Karpas-422 (cell line): ENCODE data around the gene TBX18. TPM values are rescaled to one million over a fixed set of nuclear protein-coding genes. Genes with fewer than 3 reads are reported as not detected.

Experiments used
- DNase-seq: peaks from one replicate; pipeline ENCODE4 v3.0.0-alpha.2; 2015
- H2AFZ ChIP-seq: fragments of 200-600 bp; sonication (generic); 2 replicates; pipeline ENCODE4 v1.6.1; 2014; ENCODE audit warnings: antibody characterized with exemption, low read length, mixed read lengths
- H3K27ac ChIP-seq: fragments of 200-600 bp; sonication (generic); 2 replicates; pipeline ENCODE4 v1.5.1; 2014; ENCODE audit warnings: mild to moderate bottlenecking, low read length, moderate library complexity
- H3K27me3 ChIP-seq: fragments of 200-600 bp; sonication (generic); 2 replicates; pipeline ENCODE4 v1.6.1; 2014; ENCODE audit warnings: low read length, mixed read lengths
- H3K36me3 ChIP-seq: fragments of 200-600 bp; sonication (generic); 2 replicates; pipeline ENCODE4 v1.6.1; 2014; ENCODE audit warnings: low read length, mixed read lengths; ENCODE audit not compliant: insufficient read depth
- H3K4me1 ChIP-seq: fragments of 200-600 bp; sonication (generic); 2 replicates; pipeline ENCODE4 v1.6.1; 2014; ENCODE audit warnings: mild to moderate bottlenecking, low read length, mixed read lengths
- H3K4me2 ChIP-seq: fragments of 200-600 bp; sonication (generic); 2 replicates; pipeline ENCODE4 v1.6.1; 2014; ENCODE audit warnings: low read length, low read depth, mild to moderate bottlenecking; ENCODE audit not compliant: poor library complexity, severe bottlenecking
- H3K4me3 ChIP-seq: fragments of 200-600 bp; sonication (generic); 2 replicates; pipeline ENCODE4 v1.5.1; 2014; ENCODE audit warnings: mild to moderate bottlenecking, antibody characterized with exemption, low read length, mixed read lengths
- H3K79me2 ChIP-seq: fragments of 200-600 bp; sonication (generic); 2 replicates; pipeline ENCODE4 v1.6.1; 2014; ENCODE audit warnings: mild to moderate bottlenecking, low read length, mixed read lengths
- H3K9ac ChIP-seq: fragments of 200-600 bp; sonication (generic); 2 replicates; pipeline ENCODE4 v1.6.0; 2014; ENCODE audit warnings: low read length
- H3K9me2 ChIP-seq: fragments of 200-600 bp; sonication (generic), shearing (Covaris generic); replicated peaks from 2 replicates; pipeline ENCODE4 v1.6.0; 2014; ENCODE audit warnings: mild to moderate bottlenecking, low read length, moderate library complexity; ENCODE audit not compliant: insufficient read depth
- H3K9me3 ChIP-seq: fragments of 300-700, 200-600 bp; sonication (generic); 2 replicates; pipeline ENCODE4 v1.6.1; 2014; ENCODE audit warnings: low read length, mixed read lengths
- H4K20me1 ChIP-seq: fragments of 200-600 bp; sonication (generic); 2 replicates; pipeline ENCODE4 v1.6.1; 2014; ENCODE audit warnings: mild to moderate bottlenecking, antibody characterized with exemption, low read length, low read depth; ENCODE audit not compliant: insufficient read depth
- total RNA-seq: library from RNA; depleted of rRNA; stranded (reverse); fragments of >200 nt; shearing (Covaris generic); gene quantifications from 2 replicates; pipeline ENCODE4 v1.2.3, GENCODE V29; 2014; ENCODE audit warnings: low replicate concordance

TBX18 gene
- total RNA-seq, 1 experiment from 2014 or later: not detected

DNA sequence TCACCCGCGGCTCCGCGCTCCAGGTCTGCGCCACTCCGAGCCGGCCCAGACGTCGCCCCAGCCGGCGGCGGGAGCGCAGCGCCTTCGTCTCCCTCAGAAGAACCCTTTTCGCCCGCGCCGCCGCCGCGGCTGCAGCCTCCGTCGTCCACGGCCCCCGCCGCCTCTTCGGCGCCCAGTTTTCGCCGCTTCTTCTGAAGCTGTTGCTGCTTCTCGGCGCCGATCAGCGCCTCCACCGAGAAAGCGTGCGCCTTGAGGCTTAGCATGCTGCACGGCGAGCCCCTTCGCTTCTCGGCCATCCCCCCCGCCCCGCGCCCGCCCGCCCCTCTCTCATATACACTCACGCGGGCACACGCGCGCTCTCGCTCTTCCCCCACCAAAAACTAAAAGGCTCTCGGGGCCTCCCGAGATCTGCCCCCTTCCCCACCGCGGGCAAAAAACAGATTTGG, 489 bp downstream of the TBX18 start:
- Histone ChIP-seq H3K4me2 (no peak overlapping the region), H3K79me2 (no peaks in the 10 kb centered on the region), H3K9me2 (no peaks in the 10 kb centered on the region), H3K27me3 (no peaks in the 10 kb centered on the region), H4K20me1 (no peaks in the 10 kb centered on the region), H3K9me3 (peaks cover 5% of the 10 kb centered on the region; the same call in 1 of the 2 replicates), H3K36me3 (no peaks in the 10 kb centered on the region), H3K4me3 (no peak overlapping the region), H2AFZ (no peak overlapping the region), H3K27ac (no peak overlapping the region), H3K4me1 (no peaks in the 10 kb centered on the region), H3K9ac (no peak overlapping the region)
- DNase-seq: no peak

DNA sequence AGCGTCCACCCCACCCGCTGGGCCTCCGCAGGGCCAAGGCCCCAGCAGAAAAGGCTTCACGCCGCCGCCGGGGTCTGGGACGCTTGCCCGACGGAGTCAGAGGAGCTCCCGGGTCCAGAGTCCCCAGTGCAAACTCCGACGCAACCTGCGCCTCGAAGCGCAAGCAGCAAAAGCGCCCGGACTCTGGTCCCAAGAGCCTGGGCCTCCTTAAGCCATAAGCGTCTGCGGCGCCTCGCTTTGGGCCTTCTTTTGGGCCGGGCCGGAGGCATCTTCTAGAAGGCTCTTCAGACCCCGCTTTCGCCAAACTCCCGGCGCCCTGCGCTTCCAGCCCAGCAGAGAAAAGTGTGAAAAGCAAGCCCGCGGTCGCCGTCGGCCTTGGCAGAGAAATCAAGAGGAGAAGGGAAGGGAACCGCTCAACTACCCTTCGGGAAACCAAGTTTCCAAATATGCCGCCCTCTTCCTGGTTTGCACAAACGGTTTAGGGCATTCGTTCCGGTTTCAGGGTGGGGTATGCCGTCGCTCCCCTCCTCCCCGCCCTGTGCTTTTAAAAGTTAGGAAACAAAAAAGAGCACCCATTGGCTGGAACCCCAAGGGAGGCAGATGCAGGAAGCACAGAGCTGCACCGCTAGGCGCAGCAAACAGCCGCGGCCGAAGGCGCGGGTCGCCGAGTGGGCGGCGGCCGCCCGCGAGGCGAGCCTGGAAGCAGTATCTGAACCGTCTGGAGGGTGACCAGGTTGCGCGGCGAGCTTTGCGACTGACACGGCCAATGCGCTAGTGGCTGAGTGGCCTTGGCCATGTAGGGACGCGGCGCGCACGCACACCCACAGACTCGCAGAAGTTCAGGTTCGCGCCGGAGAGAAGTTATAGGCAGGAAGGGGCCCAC, 1.2 kb downstream of the TBX18 start:
- Histone ChIP-seq H3K36me3 (no peaks in the 10 kb centered on the region), H3K9me2 (no peaks in the 10 kb centered on the region), H3K27me3 (no peaks in the 10 kb centered on the region), H3K4me1 (no peaks in the 10 kb centered on the region), H3K4me3 (no peak overlapping the region), H2AFZ (no peak overlapping the region), H3K4me2 (no peak overlapping the region), H3K27ac (no peak overlapping the region), H4K20me1 (no peaks in the 10 kb centered on the region), H3K79me2 (no peaks in the 10 kb centered on the region), H3K9me3 (peaks cover 5% of the 10 kb centered on the region; the same call in 1 of the 2 replicates), H3K9ac (no peak overlapping the region)
- DNase-seq: no peak

DNA sequence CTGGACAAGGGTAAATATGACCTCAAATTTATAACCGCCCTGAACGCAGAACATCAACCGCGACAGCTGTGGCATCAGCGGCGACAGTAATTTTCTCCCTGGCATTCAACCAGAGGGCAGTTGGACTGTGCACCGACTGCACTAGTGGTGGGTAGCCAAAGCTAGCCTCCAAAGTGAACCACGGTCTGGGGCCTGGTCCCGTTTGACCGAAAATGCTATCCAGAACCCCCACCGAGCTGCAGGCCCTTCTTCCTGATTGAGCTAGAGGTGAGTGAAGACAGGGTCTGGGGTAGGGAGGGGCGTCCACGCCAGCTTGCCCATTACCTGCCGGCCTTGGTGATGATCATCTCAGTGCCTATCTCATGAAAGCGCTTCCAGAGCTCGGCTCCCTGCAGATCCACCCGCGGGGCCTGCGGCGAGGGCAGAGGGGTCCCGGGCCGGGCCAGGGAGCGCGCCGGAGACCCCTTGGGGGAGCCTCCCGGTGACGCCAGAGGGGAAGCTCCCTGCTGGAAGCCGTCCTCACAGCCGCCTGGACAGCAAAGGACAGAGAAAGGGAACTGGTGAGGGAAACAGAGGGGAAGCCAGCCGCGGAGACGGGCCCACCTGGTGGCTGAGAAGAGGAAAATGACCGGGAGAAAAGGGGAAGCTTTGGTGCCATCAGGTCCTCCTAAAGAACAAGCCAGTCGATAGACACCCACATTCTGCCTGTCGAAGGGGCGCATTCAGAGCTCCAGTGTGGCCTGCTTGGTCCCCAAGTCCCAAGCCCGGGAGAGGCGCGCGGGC, 2.0 kb downstream of the TBX18 start:
- Histone ChIP-seq H3K9me2 (no peaks in the 10 kb centered on the region), H3K79me2 (no peaks in the 10 kb centered on the region), H3K36me3 (no peaks in the 10 kb centered on the region), H3K4me1 (no peaks in the 10 kb centered on the region), H3K9me3 (peaks cover 5% of the 10 kb centered on the region; the same call in 1 of the 2 replicates), H3K27ac (no peak overlapping the region), H3K4me3 (no peak overlapping the region), H3K27me3 (no peaks in the 10 kb centered on the region), H3K4me2 (no peak overlapping the region), H3K9ac (no peak overlapping the region), H4K20me1 (no peaks in the 10 kb centered on the region), H2AFZ (no peak overlapping the region)
- DNase-seq: no peak

DNA sequence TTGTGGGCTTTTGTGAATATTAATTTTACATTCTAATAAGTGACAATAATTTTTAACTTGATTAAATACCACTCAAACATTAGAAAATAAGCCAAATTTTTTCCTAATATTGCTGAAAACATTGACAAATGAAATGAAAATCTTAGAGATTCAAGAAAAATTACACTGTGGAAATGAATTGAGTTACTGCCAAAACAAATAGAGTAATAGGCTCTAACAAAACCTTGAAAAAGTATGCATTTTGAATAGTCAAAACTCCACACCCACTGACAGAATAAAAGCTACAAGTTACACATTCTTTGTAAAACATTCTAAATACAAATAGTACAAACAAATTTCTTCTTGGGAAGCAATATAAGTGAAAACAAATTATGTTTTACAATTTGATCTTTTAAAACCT, 5.9 kb downstream of the TBX18 start:
- no peaks in the 10 kb centered on the region for H3K27me3 ChIP-seq

GRCh38 chr6:84756877-84757276, 7.5 kb downstream of the TBX18 start:
- H3K27ac ChIP-seq: no peak overlapping the region
- DNase-seq: no peak
- H3K79me2 ChIP-seq: no peaks in the 10 kb centered on the region

More for the DNA sequence above, 5.9 kb downstream of the TBX18 start:
- no peak overlapping the region for H3K9ac ChIP-seq
- H4K20me1 ChIP-seq: no peaks in the 10 kb centered on the region
- no peak overlapping the region for H3K4me3 ChIP-seq
- no peak for DNase-seq
- no peaks in the 10 kb centered on the region for H3K4me1 ChIP-seq
- no peak overlapping the region for H2AFZ ChIP-seq
- H3K27ac ChIP-seq: no peak overlapping the region
- H3K9me3 ChIP-seq: no peaks in the 10 kb centered on the region
- H3K79me2 ChIP-seq: no peaks in the 10 kb centered on the region
- no peak overlapping the region for H3K4me2 ChIP-seq
- no peaks in the 10 kb centered on the region for H3K36me3 ChIP-seq
- H3K9me2 ChIP-seq: no peaks in the 10 kb centered on the region

DNA sequence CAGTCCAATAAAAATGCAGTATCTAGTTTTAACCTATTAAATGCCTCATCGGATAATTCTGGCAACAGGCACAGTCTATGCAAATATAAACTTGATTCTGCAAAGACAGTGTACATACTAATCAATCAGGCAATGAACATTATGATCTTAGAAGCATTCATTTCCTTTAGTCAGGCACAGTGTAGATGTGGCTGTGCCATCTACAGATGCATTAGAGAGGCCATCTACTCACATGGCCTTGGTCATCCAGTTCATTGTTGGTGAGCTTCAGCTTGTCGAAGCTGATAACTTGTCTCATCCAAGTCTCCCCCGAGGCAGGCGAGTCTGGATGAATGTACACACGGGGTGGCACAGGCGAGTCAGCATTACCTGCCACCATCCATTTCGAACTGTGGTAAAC, 7.9 kb downstream of the TBX18 start:
- no peaks in the 10 kb centered on the region for H3K79me2 ChIP-seq
- no peak overlapping the region for H3K9ac ChIP-seq
- H3K9me2 ChIP-seq: no peaks in the 10 kb centered on the region
- H3K27ac ChIP-seq: no peak overlapping the region
- no peaks in the 10 kb centered on the region for H3K27me3 ChIP-seq
- H2AFZ ChIP-seq: no peak overlapping the region
- H3K4me1 ChIP-seq: no peaks in the 10 kb centered on the region
- H3K36me3 ChIP-seq: no peaks in the 10 kb centered on the region
- no peaks in the 10 kb centered on the region for H4K20me1 ChIP-seq
- no peak overlapping the region for H3K4me3 ChIP-seq
- DNase-seq: no peak
- no peak overlapping the region for H3K4me2 ChIP-seq
- H3K9me3 ChIP-seq: no peaks in the 10 kb centered on the region

More at GRCh38 chr6:84756877-84757276, 7.5 kb downstream of the TBX18 start:
- Histone ChIP-seq H3K4me2 (no peak overlapping the region), H3K4me3 (no peak overlapping the region), H3K9me2 (no peaks in the 10 kb centered on the region), H4K20me1 (no peaks in the 10 kb centered on the region), H3K9me3 (no peaks in the 10 kb centered on the region), H3K36me3 (no peaks in the 10 kb centered on the region), H3K27me3 (no peaks in the 10 kb centered on the region), H3K4me1 (no peaks in the 10 kb centered on the region), H3K9ac (no peak overlapping the region), H2AFZ (no peak overlapping the region)

- Histone ChIP-seq H3K4me2 (no peak overlapping the region), H3K9me3 (no peaks in the 10 kb centered on the region), H3K27me3 (no peaks in the 10 kb centered on the region), H3K27ac (no peak overlapping the region), H4K20me1 (no peaks in the 10 kb centered on the region), H3K4me1 (no peaks in the 10 kb centered on the region), H3K4me3 (no peak overlapping the region), H2AFZ (no peak overlapping the region), H3K9ac (no peak overlapping the region), H3K9me2 (no peaks in the 10 kb centered on the region), H3K36me3 (no peaks in the 10 kb centered on the region), H3K79me2 (no peaks in the 10 kb centered on the region)
- DNase-seq: no peak
Measured at GRCh38 chr6:84753173-84753572, 11.2 kb downstream of the TBX18 start.

GRCh38 chr6:84752118-84752850, 12.1 kb downstream of the TBX18 start:
- H3K9ac ChIP-seq: no peak overlapping the region
- no peak overlapping the region for H2AFZ ChIP-seq
- H4K20me1 ChIP-seq: no peaks in the 10 kb centered on the region
- H3K4me2 ChIP-seq: no peak overlapping the region
- DNase-seq: no peak
- H3K79me2 ChIP-seq: no peaks in the 10 kb centered on the region
- no peaks in the 10 kb centered on the region for H3K4me1 ChIP-seq
- H3K9me2 ChIP-seq: no peaks in the 10 kb centered on the region
- no peaks in the 10 kb centered on the region for H3K36me3 ChIP-seq
- no peaks in the 10 kb centered on the region for H3K9me3 ChIP-seq
- no peaks in the 10 kb centered on the region for H3K27me3 ChIP-seq
- no peak overlapping the region for H3K4me3 ChIP-seq
- no peak overlapping the region for H3K27ac ChIP-seq
